ENCODE measurements around the gene HCN1.
"Not testable (repeated sequence)": the region's sequence is repeated elsewhere in the genome, so short reads cannot be mapped to it uniquely, and the experiment has no call there.

HCN1 gene

GRCh38 chr5:45385321-45386058, 310.7 kb downstream of the HCN1 start:
- Mint-ChIP-seq H3K36me3 (ENCODE audit: low read depth) (no peaks in the 10 kb centered on the region), H3K4me1 (no peaks in the 10 kb centered on the region), H3K27ac (no peak overlapping the region), H3K4me3 (no peak overlapping the region), H3K9me3 (no peaks in the 10 kb centered on the region), H3K27me3 (ENCODE audit: low read depth) (no peaks in the 10 kb centered on the region)
- TF ChIP-seq CTCF (IDR thresholded peaks at IDR 0.05; ENCODE audit: unreplicated experiment in 3 of 3) = no peak

GRCh38 chr5:45383985-45384384, 312.2 kb downstream of the HCN1 start:
- TF ChIP-seq CTCF (IDR thresholded peaks at IDR 0.05; ENCODE audit: unreplicated experiment in 3 of 3) = no peak
- H3K9me3 Mint-ChIP-seq = no peaks in the 10 kb centered on the region
- H3K4me1 Mint-ChIP-seq = no peaks in the 10 kb centered on the region
- H3K4me3 Mint-ChIP-seq = no peak overlapping the region
- H3K36me3 Mint-ChIP-seq (ENCODE audit: low read depth) = no peaks in the 10 kb centered on the region
- H3K27me3 Mint-ChIP-seq (ENCODE audit: low read depth) = no peaks in the 10 kb centered on the region
- H3K27ac Mint-ChIP-seq = no peak overlapping the region

DNA sequence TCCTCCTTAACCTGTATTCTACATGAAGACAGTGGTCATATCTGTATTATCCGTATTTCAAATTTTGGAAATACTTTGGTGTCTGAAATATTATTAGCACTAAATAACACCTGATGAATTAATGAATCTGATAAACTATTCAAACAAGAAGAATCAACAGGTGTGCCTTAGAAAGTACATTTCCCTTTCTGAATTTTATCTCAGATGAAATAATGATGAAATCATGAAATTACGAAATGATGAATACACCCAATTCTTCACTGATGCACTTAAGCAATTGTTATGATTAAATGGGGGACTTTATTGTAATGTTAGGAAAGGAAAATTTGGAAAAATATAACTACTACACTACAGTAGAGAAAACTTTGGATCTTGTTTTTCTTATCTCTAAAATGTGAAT, 313.6 kb downstream of the HCN1 start:
- H3K36me3 Mint-ChIP-seq (ENCODE audit: low read depth) = no peaks in the 10 kb centered on the region
- H3K4me3 Mint-ChIP-seq = no peak overlapping the region
- H3K27me3 Mint-ChIP-seq (ENCODE audit: low read depth) = no peaks in the 10 kb centered on the region
- H3K9me3 Mint-ChIP-seq = no peaks in the 10 kb centered on the region
- no peak for TF ChIP-seq CTCF (IDR thresholded peaks at IDR 0.05; ENCODE audit: unreplicated experiment in 3 of 3)
- H3K27ac Mint-ChIP-seq = no peak overlapping the region
- H3K4me1 Mint-ChIP-seq = no peaks in the 10 kb centered on the region

- Mint-ChIP-seq H3K36me3 (ENCODE audit: low read depth) (no peaks in the 10 kb centered on the region), H3K27me3 (ENCODE audit: low read depth) (no peaks in the 10 kb centered on the region), H3K4me1 (no peaks in the 10 kb centered on the region), H3K4me3 (no peak overlapping the region), H3K9me3 (no peaks in the 10 kb centered on the region), H3K27ac (no peak overlapping the region)
- TF ChIP-seq CTCF (IDR thresholded peaks at IDR 0.05; ENCODE audit: unreplicated experiment in 3 of 3) = no peak
Observed at GRCh38 chr5:45376417-45376816, 319.8 kb downstream of the HCN1 start.

GRCh38 chr5:45372629-45373028, 323.6 kb downstream of the HCN1 start:
- Mint-ChIP-seq H3K36me3 (ENCODE audit: low read depth) (no peaks in the 10 kb centered on the region), H3K4me1 (no peaks in the 10 kb centered on the region), H3K4me3 (no peak overlapping the region), H3K27ac (no peak overlapping the region), H3K27me3 (ENCODE audit: low read depth) (no peaks in the 10 kb centered on the region), H3K9me3 (no peaks in the 10 kb centered on the region)
- no peak for TF ChIP-seq CTCF (IDR thresholded peaks at IDR 0.05; ENCODE audit: unreplicated experiment in 3 of 3)

DNA sequence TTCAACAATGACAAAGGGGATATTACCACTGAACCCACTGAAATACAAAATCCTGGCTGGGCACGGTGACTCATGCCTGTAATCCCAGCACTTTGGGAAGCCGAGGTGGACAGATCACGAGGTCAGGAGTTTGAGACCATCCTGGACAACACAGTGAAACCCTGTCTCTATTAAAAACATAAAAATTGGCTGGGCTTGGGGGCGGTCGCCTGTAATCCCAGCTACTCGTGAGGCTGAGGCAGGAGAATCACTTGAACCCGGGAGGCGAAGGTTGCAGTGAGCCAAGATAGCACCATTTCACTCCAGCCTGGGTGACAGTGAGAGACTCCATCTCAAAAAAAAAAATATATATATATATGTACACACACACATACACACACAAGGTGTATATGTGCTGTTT, 324.8 kb downstream of the HCN1 start:
- not testable (repeated sequence) for H3K27ac Mint-ChIP-seq; H3K4me3 Mint-ChIP-seq; H3K9me3 Mint-ChIP-seq; H3K36me3 Mint-ChIP-seq (ENCODE audit: low read depth); H3K27me3 Mint-ChIP-seq (ENCODE audit: low read depth); H3K4me1 Mint-ChIP-seq
